ENCODE results near the gene LRP5.
A peak's percentile ranks its signal among the peaks of the same experiment; 100 is the strongest.

The LRP5 gene

DNA sequence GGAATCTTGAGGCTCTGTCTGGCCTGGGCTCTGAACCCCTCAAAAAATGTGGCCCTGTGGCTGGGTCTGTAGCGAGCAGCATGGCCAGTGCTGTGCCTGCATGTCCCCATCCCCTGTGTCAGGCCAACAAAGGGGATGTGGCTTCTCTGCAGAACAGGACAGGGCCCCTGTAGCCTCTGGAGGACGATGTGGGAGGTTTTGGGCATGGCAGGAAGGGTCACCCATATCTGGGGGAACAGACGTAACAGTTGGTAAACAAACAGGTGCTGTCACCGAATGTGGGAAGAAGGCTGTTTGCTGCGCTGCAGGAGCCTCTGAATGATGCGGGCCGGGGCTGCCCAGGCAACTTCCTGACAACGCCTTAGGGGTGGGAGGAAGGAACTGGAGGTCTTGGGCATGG lies 35.0 kb downstream of the LRP5 start:
- no peak for DNase-seq (ENCODE audit: low read depth)

GRCh38 chr11:68347841-68348240 lies 35.5 kb downstream of the LRP5 start:
- no peak for DNase-seq (ENCODE audit: low read depth)

- DNase-seq (ENCODE audit: low read depth), result no peak
Observed at GRCh38 chr11:68349461-68350249, 37.3 kb downstream of the LRP5 start.

DNA sequence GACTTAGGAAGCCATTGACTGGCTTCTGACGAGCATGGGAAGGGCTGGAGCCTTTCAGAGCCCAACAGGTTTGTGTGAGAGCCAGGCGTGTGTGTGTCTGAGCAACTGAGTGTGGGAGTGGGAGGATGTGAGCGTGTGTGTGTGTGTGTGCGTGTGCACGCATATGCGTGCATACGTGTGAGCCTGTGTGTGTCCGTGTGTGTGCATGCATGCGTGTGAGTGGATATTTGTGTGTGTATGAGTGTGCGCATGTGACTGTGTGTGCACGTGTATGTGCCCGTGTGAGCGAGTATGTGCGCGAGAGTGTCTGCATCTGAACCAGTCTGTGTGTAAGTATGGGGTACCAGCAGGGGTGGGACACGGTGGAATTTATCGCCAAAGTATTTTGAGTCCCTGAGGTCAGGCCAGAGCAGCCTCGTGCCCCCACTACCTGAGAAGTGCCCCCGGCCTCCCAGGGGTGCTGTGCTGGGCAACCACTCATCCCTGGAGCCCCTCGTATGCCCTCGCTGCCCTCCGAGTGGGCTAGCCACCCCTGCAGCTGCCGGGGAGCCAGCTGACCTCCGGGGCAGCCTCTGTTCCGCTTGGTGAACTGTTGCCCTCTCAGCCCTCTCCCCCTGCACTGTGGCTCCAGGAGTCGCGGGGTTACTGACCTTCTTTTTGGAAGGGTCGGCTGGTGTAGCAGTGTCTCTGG lies 38.5 kb downstream of the LRP5 start:
- no peak for DNase-seq (ENCODE audit: low read depth)

DNA sequence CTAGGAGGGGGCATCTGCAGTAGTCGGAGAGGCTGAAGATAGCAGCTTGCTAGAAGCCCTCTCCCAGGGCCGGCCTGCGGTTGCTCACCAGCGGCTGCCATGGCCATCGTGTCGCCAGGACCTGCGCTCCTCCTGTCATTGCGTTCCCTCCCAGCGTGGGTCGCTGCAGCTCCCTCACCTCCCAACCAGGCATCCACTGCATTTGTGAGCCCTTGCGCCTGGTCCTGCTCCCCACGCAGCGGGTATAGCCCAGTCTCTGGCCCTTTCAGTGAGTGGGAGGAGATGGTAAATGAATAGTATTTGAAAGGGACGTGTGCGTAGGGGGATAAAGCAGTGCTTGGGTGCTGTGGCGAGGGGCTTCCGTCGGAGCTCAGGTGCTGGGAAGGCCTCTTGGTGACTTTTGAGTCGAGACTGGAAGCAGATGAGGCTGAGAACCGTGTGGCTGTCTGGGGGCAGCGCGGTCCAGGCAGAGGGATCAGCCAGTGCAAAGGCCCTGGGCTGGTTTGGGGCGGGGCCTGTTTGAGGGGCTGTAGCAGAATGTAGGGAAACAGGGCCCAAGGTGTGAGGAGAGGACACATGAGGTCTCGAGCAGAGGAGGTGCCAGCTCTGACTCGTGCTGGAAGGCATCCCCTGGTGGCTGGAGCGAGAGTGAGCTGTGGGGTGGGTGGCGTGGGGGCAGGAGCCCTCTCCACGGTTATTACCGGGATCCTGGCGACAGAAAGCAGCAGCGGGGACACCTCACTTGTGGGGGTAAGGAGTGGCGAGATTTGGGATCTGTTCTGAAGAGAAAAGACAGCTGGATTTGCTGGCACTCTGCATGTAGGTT lies 39.3 kb downstream of the LRP5 start:
- DNase-seq (ENCODE audit: low read depth), result no peak

- DNase-seq (ENCODE audit: low read depth), result no peak
Observed at GRCh38 chr11:68352591-68352990, 40.2 kb downstream of the LRP5 start.

DNA sequence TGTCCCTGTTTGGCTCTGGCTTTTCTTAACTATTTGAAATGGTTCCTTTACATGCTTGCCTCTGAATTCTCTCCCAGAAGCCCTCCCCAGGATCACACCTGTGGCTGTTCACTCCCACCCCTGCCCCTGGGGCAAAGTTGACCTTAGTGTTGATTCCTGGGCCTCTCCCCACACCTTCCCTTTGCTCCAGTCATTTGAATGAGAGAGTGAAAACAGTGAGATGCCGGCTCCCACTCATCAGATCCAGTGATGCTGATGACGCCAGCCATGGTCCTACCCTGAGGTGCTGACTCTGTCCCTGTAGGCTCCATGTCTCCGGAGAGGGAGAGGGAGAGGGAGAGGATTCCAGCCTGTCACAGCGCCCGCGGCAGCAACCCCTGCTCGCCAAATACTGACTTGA lies 40.7 kb downstream of the LRP5 start:
- no peak for DNase-seq (ENCODE audit: low read depth)

GRCh38 chr11:68353669-68354068 lies 41.3 kb downstream of the LRP5 start:
- no peak for DNase-seq (ENCODE audit: low read depth)

DNA sequence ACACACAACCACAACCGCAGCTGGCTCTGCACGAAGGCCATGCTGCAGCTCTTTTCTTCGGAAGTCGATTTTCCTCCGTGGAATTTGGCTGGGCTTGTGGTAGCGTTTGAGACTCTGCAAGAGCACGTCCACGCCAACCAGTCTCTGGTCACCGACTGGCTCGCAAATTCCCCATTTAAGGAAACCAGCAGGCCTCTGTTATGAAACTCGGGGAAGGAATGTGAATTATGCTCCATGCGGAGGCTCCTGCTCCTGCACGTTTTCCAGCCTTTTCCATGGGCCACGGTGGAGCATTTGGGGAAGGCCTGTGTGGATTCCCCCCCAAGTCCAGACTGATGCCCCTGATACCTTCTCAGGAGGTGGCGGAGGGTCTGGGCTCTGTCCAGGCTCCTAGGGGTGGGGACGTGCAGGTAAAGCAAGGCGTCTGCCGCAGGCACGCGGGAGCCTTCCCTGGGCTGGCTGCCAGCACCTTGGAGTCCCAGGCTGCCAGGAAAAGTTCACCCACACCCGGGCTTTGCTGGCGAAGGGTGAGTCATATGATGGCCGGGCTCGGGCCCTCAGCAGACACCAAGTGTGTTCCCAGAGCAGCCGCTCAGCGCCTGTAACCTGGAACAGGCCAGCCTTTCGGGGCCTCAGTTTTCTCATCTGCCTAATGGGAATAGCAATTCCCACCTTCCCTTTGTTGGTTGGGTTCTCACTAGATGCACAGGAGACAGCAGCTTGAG lies 41.9 kb downstream of the LRP5 start:
- peak; percentile 96 for DNase-seq (ENCODE audit: low read depth)

DNA sequence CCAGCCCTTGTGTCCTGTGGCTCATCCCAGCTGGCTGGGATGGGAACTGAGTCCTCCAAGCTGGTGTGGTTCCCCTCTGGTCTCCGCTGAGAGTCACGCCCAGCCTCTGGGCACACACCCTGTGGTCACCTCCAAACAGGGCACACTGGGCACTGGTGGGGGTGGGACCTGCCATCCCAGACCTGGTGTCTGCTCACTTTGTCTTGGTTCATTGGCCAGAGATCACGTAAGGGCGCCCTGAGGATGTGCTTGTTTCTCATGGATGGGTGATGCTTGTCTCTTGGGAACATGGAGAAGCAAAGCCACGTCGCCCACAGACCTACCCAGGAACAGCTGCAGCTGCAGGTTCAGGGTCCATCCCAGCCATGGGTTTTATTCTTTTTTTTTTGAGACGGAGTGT lies 43.1 kb downstream of the LRP5 start:
- no peak for DNase-seq (ENCODE audit: low read depth)

DNA sequence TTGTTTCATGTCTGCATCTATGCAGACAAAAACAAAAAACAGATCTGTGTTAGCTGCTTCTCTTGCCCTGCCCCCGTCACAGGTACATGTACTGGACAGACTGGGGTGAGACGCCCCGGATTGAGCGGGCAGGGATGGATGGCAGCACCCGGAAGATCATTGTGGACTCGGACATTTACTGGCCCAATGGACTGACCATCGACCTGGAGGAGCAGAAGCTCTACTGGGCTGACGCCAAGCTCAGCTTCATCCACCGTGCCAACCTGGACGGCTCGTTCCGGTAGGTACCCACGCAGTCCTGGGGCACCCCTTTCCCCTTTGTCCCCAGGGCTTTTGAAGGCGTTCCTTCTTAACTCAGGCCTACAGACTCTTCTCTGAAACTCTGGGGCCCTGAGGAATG lies 45.2 kb downstream of the LRP5 start:
- no peak for DNase-seq (ENCODE audit: low read depth)

DNA sequence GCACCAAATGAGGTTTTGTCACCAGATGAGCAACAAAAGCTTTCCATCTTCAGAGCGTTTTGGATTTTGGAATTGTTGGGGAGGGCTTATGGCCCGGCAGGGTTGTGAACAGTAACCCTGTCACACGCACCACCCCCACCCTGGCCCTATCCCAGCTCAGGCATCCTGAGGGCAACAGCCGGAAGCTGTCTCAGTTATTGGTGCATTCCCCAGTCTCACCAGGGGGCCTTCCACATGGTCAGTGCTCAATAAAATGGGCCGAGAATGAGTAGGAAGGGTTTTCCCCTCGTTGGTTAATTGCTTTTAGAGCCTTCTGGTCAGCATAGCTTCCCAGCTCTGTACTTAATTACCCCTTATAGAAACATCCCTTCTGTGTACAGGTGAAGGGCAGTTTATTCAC lies 46.0 kb downstream of the LRP5 start:
- no peak for DNase-seq (ENCODE audit: low read depth)

- no peak for DNase-seq (ENCODE audit: low read depth)
Observed at GRCh38 chr11:68361702-68362101, 49.3 kb downstream of the LRP5 start.

- no peak for DNase-seq (ENCODE audit: low read depth)
Observed at GRCh38 chr11:68362801-68363379, 50.5 kb downstream of the LRP5 start.

DNA sequence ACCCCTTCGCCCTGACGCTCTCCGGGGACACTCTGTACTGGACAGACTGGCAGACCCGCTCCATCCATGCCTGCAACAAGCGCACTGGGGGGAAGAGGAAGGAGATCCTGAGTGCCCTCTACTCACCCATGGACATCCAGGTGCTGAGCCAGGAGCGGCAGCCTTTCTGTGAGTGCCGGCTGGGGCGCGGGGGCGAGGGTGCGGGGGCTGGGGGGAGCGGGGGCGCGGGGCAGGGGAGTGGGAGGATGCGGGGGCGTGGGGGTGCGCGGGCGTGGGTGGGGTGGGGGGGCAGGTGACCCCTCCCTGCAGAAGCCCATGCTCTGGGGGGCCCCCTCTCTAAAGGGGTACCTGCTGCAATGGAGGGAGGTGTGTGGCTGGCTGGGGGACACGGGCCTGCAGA lies 51.4 kb downstream of the LRP5 start:
- no peak for DNase-seq (ENCODE audit: low read depth)

- DNase-seq (ENCODE audit: low read depth), result no peak
Observed at GRCh38 chr11:68364581-68364980, 52.2 kb downstream of the LRP5 start.

- DNase-seq (ENCODE audit: low read depth), result no peak
Observed at GRCh38 chr11:68365943-68366435, 53.6 kb downstream of the LRP5 start.

- DNase-seq (ENCODE audit: low read depth), result no peak
Observed at GRCh38 chr11:68367252-68367651, 54.9 kb downstream of the LRP5 start.

GRCh38 chr11:68369756-68370155 lies 57.4 kb downstream of the LRP5 start:
- no peak for DNase-seq (ENCODE audit: low read depth)

DNA sequence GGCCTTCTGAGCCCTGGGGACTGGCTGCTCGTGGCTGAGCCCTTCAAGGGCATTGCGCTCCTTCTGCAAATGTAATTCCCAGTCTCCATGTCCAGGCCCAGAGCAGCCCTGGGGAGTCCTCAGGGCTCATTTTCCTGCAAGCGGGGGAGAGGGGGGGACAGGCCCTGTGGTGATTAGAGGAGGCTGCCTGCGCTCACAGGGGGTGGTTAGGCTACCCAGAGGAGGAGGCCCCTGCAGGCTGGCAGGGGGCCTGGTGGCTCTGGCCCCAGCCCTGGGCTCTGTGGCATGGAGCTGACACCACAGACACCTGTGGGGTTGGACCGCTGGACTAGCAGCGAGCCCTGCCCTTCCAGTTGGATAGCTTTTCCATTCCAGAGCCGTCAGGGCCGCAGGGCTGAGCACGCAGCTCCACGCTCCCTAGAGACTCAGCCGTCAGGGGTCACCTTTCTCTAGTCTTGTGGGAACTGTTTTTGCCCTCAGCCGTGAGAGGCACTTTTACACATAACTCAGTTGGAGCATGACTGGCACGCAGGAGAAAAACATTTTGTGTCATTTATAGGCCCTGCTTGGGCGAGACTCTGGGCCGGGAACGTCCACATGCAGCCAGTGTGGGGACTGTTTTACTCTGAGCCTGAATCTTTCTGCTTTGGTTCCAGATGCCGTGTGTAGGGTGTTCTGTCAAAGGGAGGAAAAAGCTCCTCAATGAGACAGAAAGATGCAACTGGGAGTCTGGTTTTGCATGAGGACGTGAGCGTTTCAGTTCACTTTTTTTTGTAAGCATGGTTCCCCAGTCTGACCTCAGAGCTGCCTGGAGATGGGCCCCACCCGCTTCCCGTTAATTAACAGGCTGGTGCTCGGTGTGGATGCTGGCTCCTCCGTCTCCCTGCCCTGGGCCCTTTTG lies 58.1 kb downstream of the LRP5 start:
- DNase-seq (ENCODE audit: low read depth), result peak; percentile 29
